Gastrocnemius medialis (tissue), 4 donors: ENCODE measurements around the gene STRN4. TPM values are rescaled to one million over a fixed set of nuclear protein-coding genes. Genes with fewer than 3 reads are reported as not detected.
"Not testable (repeated sequence)": the region's sequence is repeated elsewhere in the genome, so short reads cannot be mapped to it uniquely, and the experiment has no call there.

ENCODE experiments used
- ATAC-seq, 2 donors: fragments of 150-250 bp; one replicate each; pipeline ENCODE4 v1.9.1; 2016
- DNase-seq, 2 donors: peaks; one replicate each; pipeline ENCODE4 v3.0.0-alpha.2; 2019
- H3K27ac ChIP-seq, 4 donors: fragments of 200-600 bp; sonication (generic); 1 replicate in 1 of 4; 2 replicates in 3 of 4; pipeline ENCODE4 v1.5.1; 2016 to 2018; ENCODE audit warnings: mild to moderate bottlenecking in 2 of 4, moderate library complexity in 1 of 4
- H3K27me3 ChIP-seq, 3 donors: fragments of 200-600 bp; sonication (generic) in 2 of 3; 1 replicate in 1 of 3; 2 replicates in 2 of 3; pipeline versions ENCODE4 v1.5.1 to v1.6.0; 2016 to 2019; ENCODE audit warnings: mild to moderate bottlenecking in 1 of 3, moderate library complexity in 1 of 3
- H3K36me3 ChIP-seq, 2 donors: fragments of 200-600 bp; sonication (generic) in 1 of 2; one replicate each; pipeline ENCODE4 v1.5.1; 2017 to 2018
- H3K4me1 ChIP-seq, 2 donors: fragments of 200-600 bp; sonication (generic) in 1 of 2; one replicate each; pipeline ENCODE4 v1.5.1; 2016 to 2017; ENCODE audit warnings: mild to moderate bottlenecking in 2 of 2
- H3K4me3 ChIP-seq, 4 donors: fragments of 200-600 bp; sonication (generic) in 3 of 4; 1 replicate in 1 of 4; 2 replicates in 3 of 4; pipeline ENCODE4 v1.5.1; 2016 to 2019; ENCODE audit warnings: mild to moderate bottlenecking in 2 of 4
- H3K9me3 ChIP-seq, 3 donors: fragments of 200-600 bp; sonication (generic) in 2 of 3; 1 replicate in 1 of 3; 2 replicates in 2 of 3; pipeline ENCODE4 v1.5.1; 2016 to 2019
- CTCF ChIP-seq, 5 experiments: fragments of 450-650 bp in 3 of 5; fragments of 200-600 bp in 2 of 5; sonication (generic) in 2 of 5; IDR thresholded peaks in 4 of 5; conservative IDR thresholded peaks in 1 of 5; 1 replicate in 4 of 5; 2 replicates in 1 of 5; pipeline ENCODE4 v1.5.1; 2016 to 2019; ENCODE audit warnings: antibody characterized with exemption in 5 of 5, mild to moderate bottlenecking in 3 of 5, moderate library complexity in 3 of 5
- POLR2A ChIP-seq, 2 donors: fragments of 450-650 bp; IDR thresholded peaks; one replicate each; pipeline ENCODE4 v1.6.1; 2017; ENCODE audit warnings: antibody characterized with exemption in 2 of 2, mild to moderate bottlenecking in 2 of 2, moderate library complexity in 2 of 2
- in situ Hi-C, 4 donors: fragments of 200-750 bp; cut with MboI; loops; one replicate each; pipeline versions ENCODE4 v1.15.0 to v1.8.0; 2017; ENCODE audit warnings: low sequenced_read_pairs in 4 of 4
- intact Hi-C: fragments of 100-400 bp; cut with DNase I; formaldehyde crosslinking; loops from one replicate; pipeline ENCODE4 v1.15.1; 2023; ENCODE audit warnings: low total_unique reads
- total RNA-seq, 4 donors: library from RNA; depleted of rRNA; stranded (reverse); fragments of >200 nt; gene quantifications; one replicate each; pipeline versions ENCODE4 v1.1.0 to v1.2.3, GENCODE V29; 2016

STRN4 gene
- total RNA-seq, 4 donors from 2014 or later: 45.5 to 75.7 (median 57.9) TPM

- TF ChIP-seq CTCF (IDR thresholded peaks at IDR 0.05 in 4 of 5, conservative IDR thresholded peaks at IDR 0.05 in 1 of 5) (no peak), POLR2A (IDR thresholded peaks at IDR 0.05) (no peak)
- Histone ChIP-seq H3K27ac (no peak overlapping the region), H3K4me3 (no peak overlapping the region), H3K4me1 (peaks cover 8 to 11% of the 10 kb centered on the region in 2 donors), H3K36me3 (no peaks in the 10 kb centered on the region), H3K9me3 (no peaks in the 10 kb centered on the region), H3K27me3 (peaks cover 5 to 16% (median 15%) of the 10 kb centered on the region in 3 donors)
- no peak for DNase-seq
- in situ Hi-C loops: no loop called here
- no peak for ATAC-seq
- intact Hi-C loops: no loop called here
Measured at GRCh38 chr19:46782355-46783019, 36.2 kb upstream of the STRN4 start.

GRCh38 chr19:46777956-46778645 is 31.9 kb upstream of the STRN4 start:
- intact Hi-C loops: not testable (repeated sequence)

GRCh38 chr19:46776927-46777911 is 31.0 kb upstream of the STRN4 start:
- TF ChIP-seq CTCF (IDR thresholded peaks at IDR 0.05 in 4 of 5, conservative IDR thresholded peaks at IDR 0.05 in 1 of 5): no peak
- TF ChIP-seq POLR2A (IDR thresholded peaks at IDR 0.05): no peak
- no peak overlapping the region for H3K4me3 ChIP-seq
- intact Hi-C loops (no loop called here), in situ Hi-C loops (no loop called here)
- H3K4me1 ChIP-seq: no peaks in the 10 kb centered on the region
- ATAC-seq (no peak), DNase-seq (no peak)
- peaks cover 0 to 9% of the 10 kb centered on the region in 2 donors for H3K36me3 ChIP-seq
- no peaks in the 10 kb centered on the region for H3K9me3 ChIP-seq
- H3K27ac ChIP-seq: no peak overlapping the region
- H3K27me3 ChIP-seq: peaks cover 0 to 4% (median 0%) of the 10 kb centered on the region in 3 donors

More at GRCh38 chr19:46777956-46778645, 31.9 kb upstream of the STRN4 start:
- DNase-seq, H3K36me3 ChIP-seq, in situ Hi-C loops, H3K4me3 ChIP-seq, ATAC-seq, H3K4me1 ChIP-seq, H3K27ac ChIP-seq, H3K27me3 ChIP-seq, H3K9me3 ChIP-seq: not testable (repeated sequence)

GRCh38 chr19:46775642-46776258 is 29.5 kb upstream of the STRN4 start:
- no peak for TF ChIP-seq CTCF (IDR thresholded peaks at IDR 0.05 in 4 of 5, conservative IDR thresholded peaks at IDR 0.05 in 1 of 5)
- no peak for TF ChIP-seq POLR2A (IDR thresholded peaks at IDR 0.05)
- H3K4me3 ChIP-seq: no peak overlapping the region
- ATAC-seq: no peak
- in situ Hi-C loops (no loop called here), intact Hi-C loops (no loop called here)
- H3K4me1 ChIP-seq: no peaks in the 10 kb centered on the region
- peaks cover 0 to 9% of the 10 kb centered on the region in 2 donors for H3K36me3 ChIP-seq
- peaks cover 0 to 4% (median 0%) of the 10 kb centered on the region in 3 donors for H3K27me3 ChIP-seq
- no peaks in the 10 kb centered on the region for H3K9me3 ChIP-seq
- no peak for DNase-seq
- H3K27ac ChIP-seq: no peak overlapping the region
